MCF 10A (cell line): ENCODE measurements around the gene TRIL. TPM values are rescaled to one million over a fixed set of nuclear protein-coding genes. Genes with fewer than 3 reads are reported as not detected.

Experiments used
- BruUV-seq: library from RNA; stranded (reverse); fragments of 400-500 nt; replicated peaks from 2 replicates; lab custom pipeline; 2021; lab: Mats Ljungman, UMichigan
- CTCF ChIA-PET: fragments of 300-600 bp; sonication (Branson Sonifier 250); formaldehyde crosslinking; extraction: SDS; loops from one replicate; lab custom pipeline; 2021; ENCODE audit warnings: antibody characterized with exemption, inconsistent platforms; lab: Yijun Ruan, JAX
- POLR2A ChIA-PET: fragments of 300-600, 350-650 bp; sonication (Branson Sonifier 250); formaldehyde crosslinking; extraction: SDS; loops from one replicate; lab custom pipeline; 2020; ENCODE audit warnings: antibody characterized with exemption, inconsistent platforms; lab: Yijun Ruan, JAX
- DNase-seq: peaks from one replicate; pipeline ENCODE4 v3.0.0-alpha.2; 2018; ENCODE audit not compliant: unreplicated experiment
- H3K27ac Mint-ChIP-seq: one replicate; pipeline ENCODE4 v1.8.0; 2022; ENCODE audit warnings: mild to moderate bottlenecking, low read depth, mixed read lengths; ENCODE audit not compliant: unreplicated experiment
- H3K27me3 Mint-ChIP-seq: one replicate; pipeline ENCODE4 v1.8.0; 2022; ENCODE audit warnings: mixed read lengths; ENCODE audit not compliant: insufficient read depth, unreplicated experiment
- H3K36me3 Mint-ChIP-seq: one replicate; pipeline ENCODE4 v1.8.0; 2022; ENCODE audit warnings: mild to moderate bottlenecking, moderate library complexity, mixed read lengths; ENCODE audit not compliant: insufficient read depth, unreplicated experiment
- H3K4me1 Mint-ChIP-seq: one replicate; pipeline ENCODE4 v1.8.0; 2022; ENCODE audit warnings: mixed read lengths; ENCODE audit not compliant: insufficient read depth, unreplicated experiment
- H3K4me3 Mint-ChIP-seq: one replicate; pipeline ENCODE4 v1.8.0; 2022; ENCODE audit warnings: mild to moderate bottlenecking, moderate library complexity, mixed read lengths; ENCODE audit not compliant: unreplicated experiment
- H3K9me3 Mint-ChIP-seq: one replicate; pipeline ENCODE4 v1.8.0; 2022; ENCODE audit warnings: mixed read lengths; ENCODE audit not compliant: unreplicated experiment
- CTCF ChIP-seq: fragments of 200-600 bp; IDR thresholded peaks from one replicate; pipeline ENCODE4 v1.8.0; 2022; ENCODE audit warnings: antibody characterized with exemption, mild to moderate bottlenecking; ENCODE audit not compliant: unreplicated experiment
- intact Hi-C: fragments of 100-400 bp; cut with micrococcal nuclease; formaldehyde crosslinking; loops from 2 replicates; pipeline ENCODE4 v1.14.1; 2022
- total RNA-seq: library from RNA; stranded (reverse); gene quantifications from 2 replicates; pipeline ENCODE4 v1.2.3, GENCODE V29; 2022

The TRIL gene
- total RNA-seq, 1 experiment from 2014 or later = not detected

DNA sequence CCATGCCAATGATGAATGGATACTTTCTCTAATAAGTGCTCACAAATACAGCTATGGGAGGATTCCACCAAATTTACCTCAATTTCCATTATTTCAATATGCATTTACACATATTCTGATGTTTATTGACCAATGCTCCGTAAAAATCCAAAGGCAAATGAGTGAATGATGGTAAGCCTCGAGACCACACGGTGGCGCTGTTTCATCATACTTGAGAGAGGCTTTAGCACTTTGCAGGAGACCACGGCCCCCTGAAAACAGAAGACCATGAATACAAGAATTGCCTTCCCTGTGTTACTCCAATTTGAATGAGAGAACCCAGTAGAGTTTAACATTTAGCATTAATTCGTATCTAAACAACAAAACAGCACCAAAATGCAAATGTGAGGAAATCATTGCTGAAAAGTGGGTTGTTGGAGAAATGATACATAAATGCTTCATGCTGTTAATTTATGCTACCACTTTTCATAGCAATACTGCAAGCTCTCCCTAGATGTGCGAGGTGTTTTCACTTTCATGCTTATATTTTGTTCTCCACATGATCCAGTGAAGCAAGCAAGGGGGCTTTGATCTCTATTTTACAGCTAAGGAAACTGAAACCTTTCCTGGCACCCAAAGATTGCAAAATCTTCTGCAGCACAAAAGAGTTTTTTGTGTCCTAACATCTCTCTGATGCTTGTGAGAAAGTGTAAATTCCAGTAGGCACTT is 35.4 kb downstream of the TRIL start:
- H3K27ac Mint-ChIP-seq = no peak overlapping the region
- H3K4me1 Mint-ChIP-seq = peaks cover 14% of the 10 kb centered on the region
- H3K4me3 Mint-ChIP-seq = no peak overlapping the region
- TF ChIP-seq CTCF = peak; percentile 75
- H3K9me3 Mint-ChIP-seq = no peaks in the 10 kb centered on the region
- POLR2A ChIA-PET = interaction anchor here (1.2 to 3.5 kb wide), 7 partner anchors 17 to 491 kb away, joined by 3 to 11 read pairs (median 6); no protein-coding TSS in a partner anchor
- H3K36me3 Mint-ChIP-seq = peaks cover 4% of the 10 kb centered on the region
- CTCF ChIA-PET = interaction anchor here (0.5 to 14.8 kb wide), 73 partner anchors 10 to 1092 kb away, joined by 3 to 712 read pairs (median 4); partner anchors contain the start of gene PRR15
- no TSS peak for BruUV-seq
- peak; percentile 85 for DNase-seq
- intact Hi-C loops = loop anchor here (1.0 to 10.0 kb wide), 8 partner anchors 180 to 1728 kb away; partner anchors contain the start of genes CHN2 and PRR15
- no peaks in the 10 kb centered on the region for H3K27me3 Mint-ChIP-seq

DNA sequence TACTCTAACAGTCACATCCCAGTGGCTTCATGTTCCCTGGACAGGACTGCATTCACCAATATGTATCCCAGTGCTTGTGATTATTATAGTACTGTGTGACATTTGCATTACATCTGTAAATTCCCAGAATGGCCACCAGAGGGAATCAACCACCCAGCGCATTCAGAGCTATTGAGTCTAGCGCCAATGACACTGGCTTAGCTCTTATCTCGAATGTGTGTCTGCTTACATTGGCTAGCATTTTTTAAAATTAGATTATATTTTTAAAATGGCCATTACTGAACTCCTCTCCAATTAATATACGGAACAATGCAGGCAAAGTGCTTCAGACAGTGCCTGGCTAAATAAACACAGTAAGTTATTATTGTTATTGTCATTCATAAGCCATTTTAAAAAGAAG is 36.3 kb downstream of the TRIL start:
- Mint-ChIP-seq H3K4me3 (no peak overlapping the region), H3K36me3 (peaks cover 3% of the 10 kb centered on the region), H3K9me3 (no peaks in the 10 kb centered on the region), H3K27me3 (no peaks in the 10 kb centered on the region), H3K27ac (no peak overlapping the region), H3K4me1 (peaks cover 7% of the 10 kb centered on the region)
- TF ChIP-seq CTCF = peak; percentile 81
- intact Hi-C loops = loop anchor here (1.0 to 10.0 kb wide), 9 partner anchors 180 to 1727 kb away; partner anchors contain the start of genes CHN2 and PRR15
- CTCF ChIA-PET = interaction anchor here (0.5 to 14.8 kb wide), 64 partner anchors 9 to 1547 kb away, joined by 3 to 712 read pairs (median 4); partner anchors contain the start of gene PRR15
- peak; percentile 74 for DNase-seq
- POLR2A ChIA-PET = interaction anchor here (0.7 to 3.5 kb wide), 9 partner anchors 16 to 492 kb away, joined by 3 to 11 read pairs (median 6); no protein-coding TSS in a partner anchor
- no TSS peak for BruUV-seq

- DNase-seq = no peak
- ChIA-PET CTCF (interaction anchor here (0.6 to 14.8 kb wide), 14 partner anchors 10 to 1155 kb away, joined by 3 to 712 read pairs (median 4); no protein-coding TSS in a partner anchor), POLR2A (interaction anchor here (0.6 to 3.5 kb wide), 4 partner anchors 17 to 532 kb away, joined by 3 to 11 read pairs (median 4); no protein-coding TSS in a partner anchor)
- no TSS peak for BruUV-seq
- Mint-ChIP-seq H3K36me3 (no peaks in the 10 kb centered on the region), H3K9me3 (no peaks in the 10 kb centered on the region), H3K27ac (no peak overlapping the region), H3K4me1 (peaks cover 7% of the 10 kb centered on the region), H3K4me3 (no peak overlapping the region), H3K27me3 (no peaks in the 10 kb centered on the region)
- TF ChIP-seq CTCF = no peak
- intact Hi-C loops = loop anchor here (5.0 to 10.0 kb wide), 3 partner anchors 642 to 1726 kb away; partner anchors contain the start of gene PRR15
Measured at GRCh38 chr7:28920424-28920823, 37.7 kb downstream of the TRIL start.

DNA sequence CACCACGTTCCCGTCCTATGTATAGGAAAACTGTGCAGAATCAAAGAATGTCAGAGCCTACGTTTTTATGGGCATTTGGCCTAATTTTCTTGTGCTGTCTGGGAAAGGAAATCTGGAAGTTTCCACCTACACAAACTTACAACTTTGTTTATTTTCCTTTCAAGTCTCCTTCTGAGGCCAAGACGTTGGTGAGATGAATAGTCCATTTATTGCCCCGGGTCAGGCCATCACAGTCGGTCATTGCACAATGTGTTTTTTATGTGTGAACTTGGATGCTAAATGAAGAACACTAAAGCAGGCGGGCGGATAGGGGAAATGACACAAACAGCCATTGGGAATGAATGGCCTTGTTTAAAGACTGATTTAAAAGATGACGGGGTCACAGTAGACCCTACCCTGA is 38.6 kb downstream of the TRIL start:
- BruUV-seq = no TSS peak

More for the DNA sequence above, 38.6 kb downstream of the TRIL start:
- POLR2A ChIA-PET = no interaction called here
- H3K4me3 Mint-ChIP-seq = no peak overlapping the region
- H3K9me3 Mint-ChIP-seq = no peaks in the 10 kb centered on the region
- no peaks in the 10 kb centered on the region for H3K36me3 Mint-ChIP-seq
- intact Hi-C loops = no loop called here
- H3K4me1 Mint-ChIP-seq = peaks cover 7% of the 10 kb centered on the region
- TF ChIP-seq CTCF = no peak
- no peak overlapping the region for H3K27ac Mint-ChIP-seq
- CTCF ChIA-PET = interaction anchor here (0.6 to 14.8 kb wide), 5 partner anchors 9 to 488 kb away, joined by 3 to 712 read pairs (median 97); no protein-coding TSS in a partner anchor
- H3K27me3 Mint-ChIP-seq = no peaks in the 10 kb centered on the region
- DNase-seq = peak; percentile 79
